BJ (cell line): ENCODE data around the gene XAF1. TPM values are rescaled to one million over a fixed set of nuclear protein-coding genes. Genes with fewer than 3 reads are reported as not detected.
"Not testable (repeated sequence)": the region's sequence is repeated elsewhere in the genome, so short reads cannot be mapped to it uniquely, and the experiment has no call there.

ENCODE experiments used
- CTCF ChIA-PET: fragments of 350-600 bp; formaldehyde crosslinking; extraction: SDS; loops from one replicate; lab custom pipeline; 2021; ENCODE audit warnings: antibody characterized with exemption, inconsistent platforms; lab: Yijun Ruan, JAX
- POLR2A ChIA-PET: fragments of 300-600 bp; sonication (Branson Sonifier 250); formaldehyde crosslinking; extraction: SDS; loops from one replicate; lab custom pipeline; 2021; ENCODE audit warnings: antibody characterized with exemption; lab: Charles Lee
- DNase-seq: peaks from one replicate; pipeline ENCODE4 v3.0.0-alpha.2; 2011; ENCODE audit warnings: low read depth
- H3K27me3 ChIP-seq: 2 replicates; pipeline ENCODE4 v1.6.0; 2011; ENCODE audit warnings: low read length; ENCODE audit not compliant: control insufficient read depth, insufficient read depth
- H3K36me3 ChIP-seq: 2 replicates; pipeline ENCODE4 v1.5.1; 2011; ENCODE audit warnings: low read length; ENCODE audit not compliant: control insufficient read depth, insufficient read depth
- H3K4me3 ChIP-seq: 2 replicates; pipeline ENCODE4 v1.5.1; 2011; ENCODE audit warnings: low read depth, mild to moderate bottlenecking, control low read depth, low read length
- polyA plus RNA-seq: library from polyadenylated mRNA; depleted of rRNA; stranded (reverse); fragments of >200 nt; gene quantifications from 2 replicates; pipeline ENCODE4 v1.2.3, GENCODE V29; 2011; rRNA removed
- small RNA-seq: library from RNA; depleted of rRNA; stranded (forward); fragments of <200 nt; gene quantifications from one replicate; pipeline ENCODE3, GENCODE V24; 2012; ENCODE audit warnings: low replicate concordance, low read depth; ENCODE audit not compliant: insufficient read length
- TF ChIP-seq, protein P1 (sequence below): IDR thresholded peaks from 2 replicates; pipeline ENCODE4 v1.5.1; 2011; ENCODE audit warnings: low read depth, mild to moderate bottlenecking, control low read depth, inconsistent platforms, low read length, moderate library complexity; ENCODE audit not compliant: insufficient read depth

The XAF1 gene
- polyA plus RNA-seq, 1 experiment = 10.4 TPM

- 0 out of 2 replicates have a peak, but pooled peaks cover 1% of the 10 kb centered on the region for H3K27me3 ChIP-seq
- no peak for DNase-seq
- ChIA-PET POLR2A (no interaction called here), CTCF (interaction anchor here (0.6 to 1.1 kb wide), 3 partner anchors 13 to 99 kb away, joined by 3 read pairs; no protein-coding TSS in a partner anchor)
- TF ChIP-seq, protein P1, sequence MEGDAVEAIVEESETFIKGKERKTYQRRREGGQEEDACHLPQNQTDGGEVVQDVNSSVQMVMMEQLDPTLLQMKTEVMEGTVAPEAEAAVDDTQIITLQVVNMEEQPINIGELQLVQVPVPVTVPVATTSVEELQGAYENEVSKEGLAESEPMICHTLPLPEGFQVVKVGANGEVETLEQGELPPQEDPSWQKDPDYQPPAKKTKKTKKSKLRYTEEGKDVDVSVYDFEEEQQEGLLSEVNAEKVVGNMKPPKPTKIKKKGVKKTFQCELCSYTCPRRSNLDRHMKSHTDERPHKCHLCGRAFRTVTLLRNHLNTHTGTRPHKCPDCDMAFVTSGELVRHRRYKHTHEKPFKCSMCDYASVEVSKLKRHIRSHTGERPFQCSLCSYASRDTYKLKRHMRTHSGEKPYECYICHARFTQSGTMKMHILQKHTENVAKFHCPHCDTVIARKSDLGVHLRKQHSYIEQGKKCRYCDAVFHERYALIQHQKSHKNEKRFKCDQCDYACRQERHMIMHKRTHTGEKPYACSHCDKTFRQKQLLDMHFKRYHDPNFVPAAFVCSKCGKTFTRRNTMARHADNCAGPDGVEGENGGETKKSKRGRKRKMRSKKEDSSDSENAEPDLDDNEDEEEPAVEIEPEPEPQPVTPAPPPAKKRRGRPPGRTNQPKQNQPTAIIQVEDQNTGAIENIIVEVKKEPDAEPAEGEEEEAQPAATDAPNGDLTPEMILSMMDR = no peak
- no peak overlapping the region for H3K4me3 ChIP-seq
- H3K36me3 ChIP-seq = no peaks in the 10 kb centered on the region
Observed at GRCh38 chr17:6812295-6812694, 56.4 kb downstream of the XAF1 start.

GRCh38 chr17:6815775-6816174, 59.9 kb downstream of the XAF1 start:
- ChIA-PET POLR2A (no interaction called here), CTCF (interaction anchor here (0.9 to 1.2 kb wide), 2 partner anchors 29 to 150 kb away, joined by 3 read pairs; no protein-coding TSS in a partner anchor)
- Histone ChIP-seq H3K4me3 (no peak overlapping the region), H3K36me3 (no peaks in the 10 kb centered on the region), H3K27me3 (no peaks in the 10 kb centered on the region)
- no peak for DNase-seq
- TF ChIP-seq, protein P1 = no peak

- H3K27me3 ChIP-seq, POLR2A ChIA-PET, DNase-seq, H3K36me3 ChIP-seq, CTCF ChIA-PET, H3K4me3 ChIP-seq: not testable (repeated sequence)
Observed at GRCh38 chr17:6816368-6816767, 60.5 kb downstream of the XAF1 start.

- no peak for DNase-seq
- ChIA-PET CTCF (interaction anchor here (2.6 kb wide), 1 partner anchor 25 kb away, joined by 11 read pairs; no protein-coding TSS in a partner anchor), POLR2A (no interaction called here)
- TF ChIP-seq, protein P1 = no peak
- no peaks in the 10 kb centered on the region for H3K27me3 ChIP-seq
- no peak overlapping the region for H3K4me3 ChIP-seq
- H3K36me3 ChIP-seq = no peaks in the 10 kb centered on the region
Observed at GRCh38 chr17:6818938-6819337, 63.1 kb downstream of the XAF1 start.

DNA sequence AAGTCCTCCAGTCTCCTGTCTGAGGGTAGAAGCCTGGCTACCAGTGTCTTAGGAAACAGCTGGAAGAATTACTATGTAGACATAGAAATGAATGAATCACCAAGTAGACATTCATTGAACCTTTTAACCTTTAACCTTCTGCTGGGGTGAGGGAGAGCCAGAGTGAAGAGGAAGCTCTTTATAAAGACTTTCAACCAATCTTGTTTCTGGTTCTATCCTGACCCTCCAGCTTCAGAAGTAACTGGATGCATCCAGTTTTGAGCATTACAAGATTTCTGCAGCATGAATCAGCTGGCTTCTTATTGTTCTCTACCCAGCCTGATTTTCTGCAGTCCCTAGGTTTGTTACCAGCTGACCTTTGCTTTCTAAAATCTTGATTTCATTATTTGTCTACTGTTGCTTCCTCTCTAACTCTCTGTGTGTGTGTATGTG, 67.2 kb downstream of the XAF1 start:
- Histone ChIP-seq H3K36me3 (no peaks in the 10 kb centered on the region), H3K27me3 (no peaks in the 10 kb centered on the region), H3K4me3 (no peak overlapping the region)
- CTCF ChIA-PET = interaction anchor here (1.4 kb wide), 1 partner anchor 20 kb away, joined by 9 read pairs; no protein-coding TSS in a partner anchor
- POLR2A ChIA-PET = interaction anchor here (0.6 kb wide), 2 partner anchors 9 to 222 kb away, joined by 3 to 4 read pairs; no protein-coding TSS in a partner anchor
- no peak for DNase-seq
- TF ChIP-seq, protein P1 = no peak

Small RNAs within 50 kb of the gene (small RNA-seq; reads per million reads assigned to genes)
- gene AC004706.2 = not detected

Other genes with a start within 250 kb of the XAF1 start
- gene PITPNM3, start 199.5 kb upstream of the XAF1 start, polyA plus RNA-seq = 0.39 and 0.64 TPM in 2 replicates
- gene KIAA0753, start 115.3 kb upstream of the XAF1 start, polyA plus RNA-seq = 5.4 and 7.9 TPM in 2 replicates
- gene TXNDC17, start 115.0 kb upstream of the XAF1 start, polyA plus RNA-seq = 213 TPM in 2 replicates
- gene MED31, start 104.4 kb upstream of the XAF1 start, polyA plus RNA-seq = 6.9 and 21.4 TPM in 2 replicates
- 2.4 and 2.7 TPM in 2 replicates for gene C17orf100, start 104.3 kb upstream of the XAF1 start, polyA plus RNA-seq
- not detected in 2 replicates for gene SLC13A5, start 42.7 kb upstream of the XAF1 start, polyA plus RNA-seq
- gene FBXO39, start 20.2 kb downstream of the XAF1 start, polyA plus RNA-seq = 0.04 and 0.07 TPM in 2 replicates
- gene TEKT1, start 75.7 kb downstream of the XAF1 start, polyA plus RNA-seq = not detected in 2 replicates
- not detected in 2 replicates for gene ALOX12, start 240.0 kb downstream of the XAF1 start, polyA plus RNA-seq